Hematopoietic multipotent progenitor cell (in vitro differentiated cells): ENCODE measurements around the gene PPP2R2B. TPM values are rescaled to one million over a fixed set of nuclear protein-coding genes. Genes with fewer than 3 reads are reported as not detected.
"Not testable (repeated sequence)": the region's sequence is repeated elsewhere in the genome, so short reads cannot be mapped to it uniquely, and the experiment has no call there.

Experiments used
- DNase-seq, 3 donors: peaks; one replicate each; pipeline ENCODE4 v3.0.0-alpha.2; 2011 to 2015; ENCODE audit warnings: low read depth in 2 of 3, low spot score in 2 of 3
- total RNA-seq: library from RNA; depleted of rRNA; stranded (reverse); fragments of >200 nt; gene quantifications from one replicate; pipeline ENCODE4 v1.2.3, GENCODE V29; 2012

PPP2R2B gene
- total RNA-seq, 1 donor: 1.6 TPM

DNA sequence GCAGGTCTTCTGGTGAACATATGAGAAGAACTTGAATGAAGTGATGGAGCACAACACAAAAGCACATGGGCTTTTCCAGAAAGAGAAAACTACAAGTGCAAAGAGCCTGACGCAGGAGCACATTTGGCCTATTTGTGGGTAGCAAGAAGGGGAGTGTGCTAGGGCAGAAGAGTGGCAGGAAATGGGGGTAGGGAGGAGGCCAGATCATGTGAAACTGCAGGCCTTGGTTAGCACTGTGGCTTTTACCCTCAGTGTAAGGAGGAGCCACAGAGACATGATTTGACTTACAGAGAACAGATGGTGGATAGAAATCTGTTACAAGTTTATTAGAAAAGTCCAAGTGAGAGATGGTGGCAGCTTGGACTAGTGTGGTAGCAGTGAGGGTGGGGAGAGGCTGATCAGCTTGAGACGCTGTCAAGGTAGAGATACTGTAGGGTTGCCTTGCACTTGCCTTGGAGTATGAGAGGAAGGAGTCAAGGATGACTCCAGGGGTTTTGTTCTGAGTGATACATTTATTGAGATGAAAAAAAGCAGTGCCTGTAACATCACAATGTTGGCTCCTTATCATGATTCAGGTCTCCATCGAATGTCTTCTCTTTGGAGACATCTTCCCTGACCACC, 126.7 kb downstream of the PPP2R2B start:
- peak; percentile 6 to 81 (median 24) for DNase-seq

DNA sequence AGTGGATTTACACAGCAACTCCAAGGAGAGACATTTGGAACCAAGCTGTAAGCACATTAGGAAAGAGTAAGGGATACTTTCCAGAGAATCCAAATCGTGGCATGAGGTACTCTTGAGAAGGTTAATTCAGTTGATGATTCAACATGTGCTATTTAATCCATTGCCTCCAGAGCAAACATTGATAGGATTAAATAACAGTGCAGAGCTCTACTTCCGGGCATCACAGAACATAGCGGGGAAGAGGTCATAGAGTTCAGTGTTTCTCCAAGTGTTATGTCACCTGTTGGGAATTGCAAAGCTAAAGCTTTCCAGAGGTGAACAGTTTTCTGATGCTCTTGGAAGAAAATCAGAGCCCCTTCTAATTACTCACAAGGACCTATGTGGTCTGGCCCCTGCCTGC, 127.5 kb downstream of the PPP2R2B start:
- no peak for DNase-seq

DNA sequence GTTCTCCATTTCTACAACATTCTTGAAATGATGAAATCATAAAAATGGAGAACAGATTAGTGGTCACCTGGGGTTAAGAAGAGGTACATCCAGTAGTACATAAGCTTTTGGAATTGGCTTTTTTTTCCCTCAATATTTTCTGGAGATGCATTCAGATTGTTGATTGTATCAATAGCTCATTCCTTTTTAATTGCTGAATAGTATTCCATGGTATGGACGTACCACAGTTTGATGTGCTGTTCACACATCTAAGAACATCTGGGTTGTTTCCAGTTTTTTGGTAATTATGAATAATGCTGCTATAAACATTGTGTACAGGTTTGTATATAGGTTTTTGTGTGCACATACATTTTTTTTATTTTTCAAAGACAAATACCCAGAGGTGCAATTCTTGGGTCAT, 130.0 kb downstream of the PPP2R2B start:
- DNase-seq: no peak

GRCh38 chr5:146745931-146746577, 132.5 kb downstream of the PPP2R2B start:
- DNase-seq: no peak

DNA sequence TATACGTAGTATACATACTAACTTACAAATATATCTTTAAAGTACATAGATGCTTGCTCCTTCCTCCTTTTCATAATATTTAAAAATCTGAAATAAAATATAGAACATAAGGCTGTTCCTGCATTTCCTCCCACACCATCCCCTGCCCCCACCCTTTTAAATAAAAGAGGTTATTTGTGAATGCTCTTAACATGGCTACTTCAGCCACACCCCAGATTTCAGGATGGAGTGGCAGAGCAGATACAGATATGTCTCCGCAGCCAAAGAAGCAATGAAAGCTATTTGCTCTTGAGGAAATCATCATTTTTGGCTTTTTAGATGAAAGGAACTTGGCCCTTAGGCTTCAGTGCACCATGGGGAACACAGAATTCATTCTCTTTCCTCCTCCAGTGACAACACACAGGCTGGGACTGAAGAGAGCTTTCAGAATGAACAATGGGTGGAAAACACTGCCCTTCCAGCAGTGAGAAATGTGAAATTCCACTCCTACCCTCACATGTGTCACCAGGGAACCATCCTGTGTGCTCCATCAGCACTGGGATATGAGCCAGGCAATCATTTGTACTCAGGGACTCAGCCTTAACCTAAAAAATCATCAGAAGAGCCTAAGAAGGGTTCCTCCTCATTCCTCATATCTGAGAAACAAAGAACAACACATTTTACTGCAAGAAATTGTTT, 134.3 kb downstream of the PPP2R2B start:
- DNase-seq: no peak

- DNase-seq: no peak
Measured at GRCh38 chr5:146734936-146735577, 143.5 kb downstream of the PPP2R2B start.

DNA sequence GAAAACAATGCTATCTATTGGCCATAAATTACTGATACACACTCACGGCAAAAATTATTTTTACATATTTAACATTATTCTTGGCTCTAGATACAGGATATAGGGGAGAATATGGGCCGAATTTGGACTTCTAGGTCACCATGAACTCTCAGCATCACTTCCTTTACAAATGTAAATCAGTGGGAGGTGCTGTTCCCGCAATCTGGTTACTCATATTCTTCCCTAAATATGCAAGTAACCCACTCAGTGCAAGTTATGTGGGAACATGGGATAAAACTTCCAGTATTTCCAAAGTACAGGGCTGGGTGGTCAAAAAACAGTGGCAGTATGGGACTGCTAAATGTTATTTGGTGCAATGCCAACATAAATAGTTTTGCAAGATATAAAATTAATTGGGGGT, 145.6 kb downstream of the PPP2R2B start:
- DNase-seq: no peak

DNA sequence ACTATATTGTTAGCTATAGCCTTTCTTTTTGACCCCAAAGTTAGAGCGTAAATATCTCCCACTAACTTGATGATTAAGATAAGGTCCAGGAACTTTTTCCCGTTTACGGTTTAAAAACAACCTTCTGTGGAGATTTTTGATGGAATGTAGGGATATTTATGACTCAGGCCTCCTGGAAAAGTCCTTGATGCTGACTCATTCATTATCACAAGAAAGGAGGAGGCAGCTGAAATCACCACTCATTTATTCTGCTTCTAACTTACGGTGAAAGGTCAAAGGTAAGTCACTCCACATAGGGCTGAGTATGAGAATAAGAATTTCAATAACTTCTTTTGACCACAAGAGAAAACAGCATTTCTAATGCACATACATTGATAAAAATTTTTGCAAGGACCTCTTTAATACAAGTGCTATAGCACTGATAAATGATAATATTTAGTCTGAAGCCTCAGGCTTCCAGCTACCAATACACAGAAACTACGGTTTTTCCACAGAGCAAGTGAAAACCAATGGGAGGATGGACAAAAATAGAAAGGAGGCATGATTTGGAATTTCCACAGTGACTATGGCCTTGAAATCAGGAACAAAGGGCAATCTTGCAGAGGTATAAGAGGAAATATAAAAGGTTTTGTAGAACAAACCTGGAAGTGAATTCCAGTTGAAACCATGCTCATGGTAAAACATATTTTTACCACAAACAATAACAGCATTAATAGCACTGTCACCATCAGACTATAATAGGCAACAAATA, 146.5 kb downstream of the PPP2R2B start:
- DNase-seq: no peak

DNA sequence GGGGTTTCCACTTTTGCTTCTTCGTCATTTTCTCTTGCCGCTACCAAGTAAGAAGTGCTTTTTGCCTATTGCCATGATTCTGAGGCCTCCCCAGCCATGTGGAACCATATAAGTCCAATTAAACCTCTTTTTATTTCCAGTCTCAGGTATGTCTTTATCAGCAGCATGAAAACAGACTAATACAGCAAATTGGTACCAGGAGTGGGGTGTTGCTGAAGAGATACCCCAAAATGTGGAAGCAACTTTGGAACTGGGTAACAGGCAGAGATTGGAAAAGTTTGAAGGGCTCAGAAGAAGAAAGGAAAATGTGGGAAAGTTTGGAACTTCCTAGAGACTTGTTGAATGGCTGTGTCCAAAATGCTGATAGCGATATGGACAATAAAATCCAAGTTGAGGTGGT, 149.8 kb downstream of the PPP2R2B start:
- DNase-seq: not testable (repeated sequence)

DNA sequence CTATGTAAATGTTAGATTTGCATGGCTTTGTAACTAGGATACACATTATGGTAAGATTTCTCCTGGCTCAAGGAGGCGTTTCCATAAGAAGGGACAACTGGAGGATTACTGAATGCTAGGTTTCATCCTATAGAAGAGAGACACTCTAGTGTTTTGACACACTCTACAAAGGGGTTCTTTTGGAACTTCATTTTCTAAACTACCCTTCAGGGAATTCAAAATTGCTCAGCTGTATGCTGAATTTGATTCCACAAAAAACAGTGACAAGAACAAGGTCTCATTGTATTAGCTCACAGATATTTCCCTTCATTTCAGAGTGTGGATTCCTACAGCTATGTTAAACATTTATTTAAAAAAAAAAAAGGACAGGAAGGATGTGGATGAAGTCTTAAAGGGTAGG, 151.7 kb downstream of the PPP2R2B start:
- DNase-seq: no peak

GRCh38 chr5:146726020-146726419, 152.5 kb downstream of the PPP2R2B start:
- DNase-seq: no peak

GRCh38 chr5:146725025-146725424, 153.5 kb downstream of the PPP2R2B start:
- no peak for DNase-seq

DNA sequence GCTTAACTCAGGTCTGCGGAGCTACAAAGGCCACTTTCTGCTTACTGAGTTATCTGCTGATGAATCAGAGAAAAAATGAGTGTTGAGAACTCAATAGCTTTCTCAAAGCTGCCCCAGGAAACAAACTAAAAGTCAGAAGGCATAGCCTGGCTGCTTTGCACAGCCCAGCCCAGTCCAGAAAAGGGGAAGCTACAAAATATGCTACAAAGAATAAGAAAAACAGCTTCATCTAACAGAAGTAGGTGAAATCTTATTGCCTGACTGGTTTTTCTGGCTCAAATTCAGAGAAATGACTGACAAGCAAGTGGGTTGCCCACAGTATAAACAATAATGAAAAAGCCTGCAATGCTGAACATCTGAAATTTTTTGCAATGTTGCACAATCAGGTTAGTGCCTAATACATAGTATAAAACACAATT, 156.2 kb downstream of the PPP2R2B start:
- peak in 2 of 3 donors; percentile 40 to 82 for DNase-seq

DNA sequence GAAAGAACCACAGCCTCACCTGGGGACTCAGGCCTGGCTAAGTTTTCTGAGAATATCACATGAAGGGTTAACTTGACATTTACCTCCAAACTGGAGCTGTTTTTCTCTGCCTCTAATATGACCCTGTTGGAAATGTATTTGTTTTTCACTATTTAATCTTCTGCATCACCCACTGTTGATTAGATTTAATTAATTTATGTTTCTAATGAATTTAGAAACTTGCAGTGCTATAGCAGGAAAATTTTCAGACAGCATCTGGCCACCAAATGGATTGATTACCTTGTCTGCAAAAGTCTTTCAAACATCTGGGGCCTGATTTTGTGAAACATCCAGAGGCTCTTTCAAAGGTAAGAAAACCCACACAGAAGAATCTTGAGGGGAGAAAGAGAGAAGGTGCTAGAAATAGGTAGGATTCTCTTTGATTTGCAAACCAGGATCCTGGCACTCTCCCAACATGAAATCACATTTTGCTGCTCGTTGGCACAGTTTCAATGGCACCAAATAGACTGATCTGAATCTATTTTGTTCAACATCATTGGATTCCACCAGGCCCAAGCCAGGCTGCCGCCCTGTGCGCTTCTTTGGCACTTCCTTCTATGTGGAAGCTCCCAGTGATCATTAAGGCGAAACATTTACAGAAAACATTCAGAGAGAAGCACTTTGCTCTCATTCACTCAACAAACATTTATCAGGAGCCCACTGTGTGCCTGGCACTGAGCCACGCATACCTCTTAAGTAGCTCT, 157.3 kb downstream of the PPP2R2B start:
- DNase-seq: no peak

DNA sequence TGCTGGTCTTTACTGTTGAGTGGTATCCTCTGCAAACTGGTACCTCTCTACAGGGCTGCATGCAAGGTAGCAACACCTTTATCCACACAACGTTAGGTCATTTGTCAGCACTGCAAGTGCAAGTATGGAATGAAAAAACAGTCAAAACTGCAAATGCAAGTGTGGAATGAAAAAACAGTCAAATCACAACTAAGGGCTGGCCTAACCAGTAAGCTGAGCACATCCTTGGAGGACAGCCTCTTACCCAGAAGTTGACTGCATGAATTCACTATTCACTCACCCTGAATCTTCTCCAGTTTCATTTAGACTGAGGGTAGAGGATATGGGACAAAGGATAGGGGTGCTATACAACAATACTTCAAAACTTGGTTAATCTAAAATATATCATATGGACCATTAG, 158.4 kb downstream of the PPP2R2B start:
- no peak for DNase-seq

GRCh38 chr5:146719179-146719578, 159.4 kb downstream of the PPP2R2B start:
- no peak for DNase-seq

- no peak for DNase-seq
Measured at GRCh38 chr5:146718609-146719008, 159.9 kb downstream of the PPP2R2B start.

DNA sequence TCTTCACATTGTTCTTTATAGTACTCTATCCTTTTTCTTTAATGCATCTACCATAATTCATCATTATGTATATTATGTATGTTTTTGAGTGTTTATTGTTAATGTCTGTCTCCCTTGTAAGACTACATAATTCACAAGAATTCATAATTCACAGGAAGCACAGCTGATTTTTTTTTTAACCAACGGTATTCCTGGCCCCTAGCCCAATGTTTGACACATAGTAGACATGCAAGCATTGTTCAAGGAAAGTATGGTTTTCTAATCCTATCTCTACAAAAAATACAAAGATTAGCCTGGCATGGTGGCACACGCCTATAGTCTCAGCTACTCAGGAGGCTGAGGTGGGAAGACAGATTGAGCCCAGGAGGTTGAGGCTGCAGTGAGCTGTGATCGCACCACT, 160.6 kb downstream of the PPP2R2B start:
- DNase-seq: no peak

GRCh38 chr5:146716636-146717035, 161.9 kb downstream of the PPP2R2B start:
- DNase-seq: no peak

DNA sequence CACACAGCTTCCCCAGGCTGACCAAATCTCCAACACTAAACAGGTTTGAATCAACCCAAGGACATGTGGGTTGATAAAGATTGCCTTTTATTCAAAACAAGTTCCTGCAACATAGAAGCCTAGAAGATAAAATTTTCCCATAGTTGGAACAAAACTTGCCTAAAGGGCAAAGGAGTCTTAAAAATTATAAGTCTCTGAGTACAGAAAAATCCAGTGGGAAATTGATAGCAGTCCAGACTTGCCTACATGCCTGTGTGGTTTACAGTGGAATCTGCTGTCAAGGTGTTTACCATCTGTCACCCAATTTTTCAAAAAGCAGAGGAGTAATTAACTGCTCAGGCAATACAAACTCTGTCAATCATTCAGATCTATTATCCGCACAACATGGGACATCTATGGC, 168.2 kb downstream of the PPP2R2B start:
- no peak for DNase-seq
